Effector CD8-positive, alpha-beta T cell (primary cell): ENCODE data around the gene CARF.
A peak's percentile ranks its signal among the peaks of the same experiment; 100 is the strongest.
"Not testable (repeated sequence)": the region's sequence is repeated elsewhere in the genome, so short reads cannot be mapped to it uniquely, and the experiment has no call there.

Source experiments
- DNase-seq: peaks from one replicate; lab custom pipeline; 2025; lab: John Stamatoyannopoulos, UW

CARF gene

GRCh38 chr2:202938960-202939359 is 26.9 kb downstream of the CARF start:
- no peak for DNase-seq

DNA sequence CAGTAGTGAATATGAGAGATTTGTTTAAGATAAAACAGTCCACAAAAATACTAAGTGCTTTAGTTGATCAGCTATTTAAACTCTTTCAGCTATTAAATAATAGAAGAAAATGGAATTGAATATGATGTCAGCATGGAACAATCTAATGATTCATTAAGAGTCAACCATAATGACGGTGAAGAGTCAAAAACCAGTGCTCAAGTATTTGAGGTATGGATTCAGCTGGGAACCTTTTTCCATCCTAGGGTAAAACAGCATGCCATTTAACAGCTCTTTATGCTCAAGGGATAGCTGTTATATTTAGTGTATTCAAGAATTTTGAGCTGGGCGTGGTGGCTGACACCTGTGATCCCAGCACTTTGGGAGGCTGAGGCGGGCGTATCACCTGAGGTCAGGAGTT is 29.7 kb downstream of the CARF start:
- DNase-seq, result no peak

- DNase-seq, result no peak
These were observed 32.3 kb downstream of the CARF start for GRCh38 chr2:202944408-202944807.

DNA sequence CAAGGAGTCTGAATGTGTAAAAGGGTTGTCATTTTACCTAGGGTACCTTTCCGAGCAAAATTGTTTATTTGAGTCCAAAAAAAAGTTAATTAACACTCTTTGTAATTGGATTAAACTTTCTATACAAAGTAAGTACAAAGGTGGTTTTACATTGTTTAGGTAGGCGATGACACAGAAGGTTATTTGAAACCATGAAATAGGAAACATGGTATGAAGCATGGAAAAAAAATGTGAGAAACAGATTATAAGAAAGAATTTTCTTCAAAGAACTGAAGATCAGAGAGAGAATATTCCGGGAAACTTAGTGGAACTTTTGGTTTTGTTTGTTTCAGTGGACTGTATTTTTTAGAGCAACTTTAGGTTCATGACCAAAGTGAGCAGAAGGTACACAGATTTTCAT is 32.7 kb downstream of the CARF start:
- no peak for DNase-seq

GRCh38 chr2:202945497-202945896 is 33.4 kb downstream of the CARF start:
- DNase-seq, result no peak

DNA sequence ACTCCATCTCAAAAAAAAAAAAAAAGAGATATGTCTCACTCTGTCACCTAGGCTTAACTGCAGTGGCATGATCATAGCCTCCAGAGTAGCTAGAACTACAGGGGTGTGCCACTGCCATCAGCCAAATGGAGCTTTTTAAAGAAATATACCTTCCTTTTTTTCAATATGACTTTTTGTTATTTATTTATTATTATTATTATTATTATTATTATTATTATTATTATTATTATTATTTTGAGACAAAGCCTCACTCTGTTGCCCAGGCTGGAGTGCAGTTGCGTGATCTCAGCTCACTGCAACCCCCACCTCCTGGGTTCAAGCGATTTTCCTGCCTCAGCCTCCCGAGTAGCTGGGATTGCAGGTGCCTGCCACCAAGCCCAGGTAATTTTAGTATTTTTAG is 37.3 kb downstream of the CARF start:
- not testable (repeated sequence) for DNase-seq

GRCh38 chr2:202950592-202950991 is 38.5 kb downstream of the CARF start:
- no peak for DNase-seq

DNA sequence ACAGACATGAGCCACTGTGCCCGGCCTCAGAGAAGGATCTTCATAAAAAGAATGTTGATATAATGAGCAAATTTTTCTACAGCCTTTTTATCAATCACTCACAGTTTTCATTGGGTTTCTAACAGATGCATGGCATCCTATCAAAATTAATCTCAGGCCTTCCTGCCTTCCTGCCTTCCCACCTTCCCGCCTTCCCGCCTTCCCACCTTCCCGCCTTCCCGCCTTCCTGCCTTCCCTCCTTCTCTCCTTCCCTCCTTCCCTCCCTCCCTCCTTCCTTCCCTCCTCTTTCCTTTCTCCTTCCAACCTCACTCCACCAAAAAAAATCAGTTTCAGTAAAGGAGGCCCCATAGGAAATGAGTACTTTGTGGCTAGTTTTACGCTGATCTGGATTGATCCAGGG is 48.4 kb downstream of the CARF start:
- no peak for DNase-seq

DNA sequence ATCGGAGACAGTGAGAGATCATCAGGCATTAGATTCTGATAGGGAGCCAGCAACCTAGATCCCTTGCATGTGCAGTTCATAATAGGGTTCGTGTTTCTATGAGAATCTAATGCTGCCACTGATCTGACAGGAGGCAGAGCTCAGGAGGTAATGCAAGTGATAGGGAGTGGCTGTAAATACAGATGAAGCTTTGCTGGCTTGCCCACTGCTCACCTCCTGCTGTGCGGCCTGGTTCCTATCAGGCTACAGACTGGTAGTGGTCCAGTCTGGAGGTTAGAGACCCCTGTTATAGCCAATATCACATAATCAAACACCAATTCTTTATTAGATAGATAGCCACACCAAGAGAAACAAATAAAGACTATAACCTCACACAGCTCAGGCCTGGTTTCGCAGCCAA is 51.6 kb downstream of the CARF start:
- no peak for DNase-seq

DNA sequence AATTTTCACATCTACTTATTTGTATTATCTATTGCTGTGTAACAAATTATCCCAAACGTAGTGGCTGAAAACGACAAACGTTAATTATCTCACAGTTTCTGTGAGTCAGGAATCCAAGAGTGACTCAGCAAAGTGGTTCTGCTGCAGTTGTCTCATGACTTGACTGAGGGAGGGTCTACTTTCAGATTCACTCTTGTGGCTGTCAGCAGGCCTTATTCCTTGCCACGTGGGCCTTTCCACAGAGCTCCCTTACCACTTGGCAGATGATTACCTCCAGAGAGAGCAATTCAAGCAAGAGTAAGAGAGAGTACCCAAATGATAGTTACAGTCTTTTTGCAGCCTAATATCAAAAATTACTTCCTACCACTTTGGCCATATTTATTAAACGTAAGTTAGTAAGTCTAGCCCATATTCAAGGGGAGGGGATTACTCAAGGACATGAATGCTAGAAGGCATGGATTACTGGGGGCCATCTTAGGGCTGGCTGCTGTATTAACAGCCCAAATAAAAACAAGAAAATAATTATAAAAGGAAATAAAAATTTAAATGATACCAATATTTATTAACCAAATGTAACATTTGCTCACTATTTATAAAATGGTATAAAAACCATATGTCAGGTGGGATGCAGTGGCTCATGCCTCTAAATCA is 53.9 kb downstream of the CARF start:
- no peak for DNase-seq

DNA sequence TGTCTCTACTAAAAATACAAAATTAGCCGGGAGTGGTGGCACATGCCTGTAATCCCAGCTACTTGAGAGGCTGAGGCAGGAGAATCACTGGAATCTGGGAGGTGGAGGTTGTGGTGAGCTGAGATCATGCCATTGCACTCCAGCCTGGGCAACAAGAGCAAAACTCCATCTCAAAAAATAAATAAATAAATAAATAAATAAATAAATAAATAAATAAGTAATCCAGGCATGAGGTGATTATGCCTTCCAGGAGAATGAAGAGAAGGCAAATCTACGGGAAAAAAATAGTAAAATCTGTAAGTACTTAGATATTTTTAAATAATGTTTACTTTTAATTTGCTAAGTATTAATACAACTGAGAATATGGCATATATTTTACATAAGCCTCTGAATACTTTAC is 57.3 kb downstream of the CARF start:
- not testable (repeated sequence) for DNase-seq

DNA sequence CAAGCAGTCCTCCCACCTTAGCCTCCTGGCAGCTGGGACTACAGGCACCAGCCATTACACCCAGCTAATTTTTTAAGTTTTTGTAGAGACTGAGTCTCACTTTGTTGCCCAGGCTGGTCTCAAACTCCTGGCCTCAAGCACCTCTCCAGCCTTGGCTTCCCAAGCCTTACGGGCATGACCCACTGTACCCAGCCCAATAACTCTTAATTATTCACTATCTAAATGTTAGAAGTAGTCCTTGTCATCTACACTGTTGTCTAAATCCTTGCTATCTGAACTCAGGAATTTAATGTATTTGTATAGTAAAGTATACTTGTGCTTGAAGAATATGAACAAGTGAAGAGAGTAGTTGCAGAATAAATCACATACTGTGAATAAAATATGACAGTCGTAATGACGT is 64.7 kb downstream of the CARF start:
- DNase-seq, result no peak

- no peak for DNase-seq
These were observed 70.9 kb downstream of the CARF start for GRCh38 chr2:202982779-202983491.

DNA sequence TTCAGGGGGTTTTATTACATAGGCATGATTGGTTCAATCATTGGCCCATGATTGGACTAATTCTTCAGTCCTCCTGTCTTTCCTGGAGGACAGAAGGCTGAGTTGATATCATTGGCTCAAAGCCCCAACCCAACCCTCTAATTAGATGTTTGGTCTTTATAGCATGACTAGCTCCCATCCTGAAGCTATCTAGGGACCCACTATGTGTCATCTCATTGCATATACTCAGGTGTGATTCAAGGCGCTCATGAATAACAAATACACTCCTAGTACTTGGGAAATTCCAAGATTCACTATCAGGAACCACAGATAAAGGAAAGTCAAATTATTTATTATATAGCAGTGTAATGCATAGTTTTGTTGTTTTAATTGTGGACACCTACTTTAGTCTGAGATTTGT is 77.7 kb downstream of the CARF start:
- no peak for DNase-seq

GRCh38 chr2:202990501-202990900 is 78.4 kb downstream of the CARF start:
- no peak for DNase-seq

DNA sequence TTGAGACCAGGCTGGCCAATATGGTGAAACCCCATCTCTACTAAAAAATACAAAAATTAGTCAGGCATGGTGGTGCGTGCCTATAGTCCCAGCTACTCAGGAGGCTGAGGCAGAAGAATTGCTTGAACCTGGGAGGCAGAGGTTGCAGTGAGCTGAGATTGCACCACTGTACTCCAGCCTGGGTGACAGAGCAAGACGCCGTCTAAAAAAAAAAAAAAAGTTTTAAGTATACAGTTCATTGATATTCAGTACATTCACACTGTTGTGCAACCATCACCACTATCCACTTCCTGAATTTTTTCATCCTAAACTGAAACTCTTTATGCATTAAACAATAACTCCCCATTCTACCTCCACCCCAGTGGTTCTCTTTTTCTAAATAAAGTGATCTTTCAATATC is 85.0 kb downstream of the CARF start:
- not testable (repeated sequence) for DNase-seq

DNA sequence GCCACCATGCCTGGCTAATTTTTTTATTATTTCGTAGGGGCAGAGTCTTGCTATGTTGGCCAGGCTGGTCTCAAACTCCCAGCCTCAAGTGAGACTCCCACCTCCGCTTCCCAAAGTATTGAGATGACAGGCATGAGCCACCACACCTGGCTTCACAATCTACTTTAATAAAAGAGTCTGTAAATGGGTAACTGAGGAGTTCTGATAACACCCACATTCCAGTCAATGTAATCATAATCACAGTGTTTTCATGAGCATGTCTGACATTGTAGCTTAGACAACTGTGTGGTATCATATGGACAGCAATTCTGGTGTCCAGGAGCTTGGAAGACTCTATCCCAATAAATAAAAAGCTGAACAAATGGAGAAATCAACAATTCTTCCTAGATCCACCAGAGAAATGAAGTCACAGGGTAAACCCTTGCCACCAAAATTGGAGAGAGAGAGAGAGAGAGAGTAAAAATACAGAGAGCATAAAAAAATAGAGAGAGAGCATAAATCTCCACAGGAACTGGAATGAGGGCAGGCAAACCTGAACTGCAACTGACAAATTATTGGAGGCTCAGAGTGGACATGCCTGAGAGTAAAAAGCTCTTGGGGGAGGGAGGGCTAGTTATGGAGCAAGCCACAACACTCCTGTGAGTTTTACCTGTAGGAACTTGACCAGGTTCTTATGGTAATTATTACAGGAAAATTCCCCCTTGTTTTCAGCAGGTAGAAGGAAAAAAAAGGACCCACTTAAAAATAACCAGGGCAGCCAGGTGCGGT is 90.2 kb downstream of the CARF start:
- DNase-seq, result no peak

DNA sequence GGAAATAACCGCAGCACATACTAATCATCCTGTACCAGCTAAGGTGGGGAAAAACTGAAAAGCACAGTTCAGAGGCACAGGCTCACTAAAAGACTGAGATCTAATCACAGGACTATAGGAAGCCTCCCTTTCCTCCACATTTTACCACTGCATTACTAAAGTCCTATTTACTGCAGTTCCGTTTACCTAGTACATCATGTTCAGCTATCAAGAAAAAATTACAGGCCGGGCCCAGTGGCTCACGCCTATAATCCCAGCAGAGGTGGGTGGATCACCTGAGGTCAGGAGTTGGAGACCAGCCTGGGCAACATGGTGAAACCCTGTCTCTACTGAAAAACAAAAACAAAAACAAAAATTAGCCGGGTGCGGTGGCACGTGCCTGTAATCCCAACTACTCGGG is 91.6 kb downstream of the CARF start:
- no peak for DNase-seq

DNA sequence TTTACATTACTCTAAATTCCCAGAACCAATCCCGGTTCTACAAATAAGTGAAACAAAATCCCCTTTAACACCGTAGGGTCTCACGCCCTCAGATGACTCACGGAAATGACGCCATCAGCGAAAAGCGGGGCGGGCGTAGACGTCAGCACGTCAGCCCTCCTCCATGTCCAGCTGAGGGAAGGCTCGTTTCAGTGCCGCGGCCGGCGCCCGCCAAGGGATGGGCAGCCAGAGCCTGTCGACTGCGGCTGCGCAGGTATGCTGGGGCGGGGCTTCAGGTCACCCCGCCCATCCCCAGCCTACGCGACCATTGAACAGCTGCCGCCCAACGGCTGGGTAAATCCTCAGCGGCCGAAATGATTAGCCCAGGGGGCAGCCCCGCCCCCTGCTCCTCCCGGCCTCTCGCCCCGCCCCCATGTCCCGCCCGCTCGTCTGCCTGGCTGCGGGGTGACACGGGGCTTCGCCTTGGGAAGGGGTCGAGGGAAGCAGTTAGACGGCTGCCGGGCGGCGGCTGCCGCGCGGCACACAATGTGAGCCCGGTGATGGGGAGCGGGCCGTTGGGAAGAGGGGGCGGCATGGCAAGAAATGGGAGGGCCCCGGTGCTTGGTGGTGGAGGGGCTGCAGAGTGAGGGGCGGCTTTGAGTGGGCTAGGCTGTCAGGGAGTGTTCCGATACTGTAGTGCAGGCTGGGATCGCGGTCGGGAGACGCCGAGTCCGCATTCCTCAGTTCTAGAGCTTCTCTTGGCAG is 102.6 kb downstream of the CARF start, which contains the start of gene NBEAL1:
NBEAL1 (plus strand) TSS at position 420 of the 744 bp plus-strand sequence. CDS start 1,510 bp downstream, outside the sequence.
- DNase-seq, result peak; percentile 96

GRCh38 chr2:203016716-203017115 is 104.6 kb downstream of the CARF start:
- DNase-seq, result no peak

DNA sequence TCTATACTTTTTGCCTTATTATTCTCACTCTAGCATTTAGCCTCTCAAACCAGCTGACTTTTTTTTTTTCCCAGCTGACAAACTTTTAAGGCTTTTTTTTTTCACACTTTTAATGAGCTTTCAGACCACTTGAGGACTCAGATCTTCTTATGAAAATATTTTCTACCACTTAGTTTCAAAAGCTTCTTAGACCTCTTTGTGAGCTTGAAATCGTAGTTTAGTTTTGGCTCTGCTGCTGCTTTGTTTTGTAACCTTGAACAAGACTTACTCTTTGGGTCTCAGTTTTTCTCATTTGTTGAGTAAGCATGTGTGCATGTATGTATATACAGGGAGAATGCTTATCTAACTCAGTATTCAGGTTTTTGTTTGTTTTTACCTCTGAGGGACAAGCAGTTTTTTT is 106.1 kb downstream of the CARF start:
- DNase-seq, result no peak

DNA sequence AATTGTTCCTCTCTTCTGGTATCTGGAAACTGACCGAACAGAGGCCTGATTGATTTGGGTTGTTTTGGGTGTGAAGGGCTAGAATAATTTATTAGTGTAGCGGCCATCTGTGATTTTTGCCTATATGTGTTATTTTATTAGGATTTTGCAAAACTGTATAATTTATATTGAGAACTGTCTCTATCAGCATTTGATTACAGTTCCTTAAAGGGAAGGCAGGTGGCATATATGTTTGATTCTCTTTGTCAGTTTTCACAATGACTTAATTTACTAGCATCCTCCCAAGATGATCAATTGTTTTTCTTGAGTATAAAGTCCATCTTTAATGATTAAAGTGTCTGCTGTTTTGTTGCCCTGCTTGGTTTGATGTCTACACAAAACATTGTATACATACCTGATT is 107.1 kb downstream of the CARF start:
- DNase-seq, result no peak
